ENCODE data around the gene GMCL1.

Gene GMCL1

GRCh38 chr2:69785358-69785757 lies 44.1 kb upstream of the GMCL1 start:
- Histone ChIP-seq H3K27me3 (ENCODE audit: insufficient read depth, poor library complexity, severe bottlenecking) (no peaks in the 10 kb centered on the region), H3K27ac (ENCODE audit: poor library complexity, severe bottlenecking) (no peak overlapping the region), H3K4me1 (ENCODE audit: insufficient read depth, poor library complexity, severe bottlenecking) (peaks cover 17% of the 10 kb centered on the region), H3K9me3 (ENCODE audit: severe bottlenecking) (no peaks in the 10 kb centered on the region), H3K36me3 (ENCODE audit: low read depth) (peaks cover 33% of the 10 kb centered on the region), H3K4me3 (ENCODE audit: severe bottlenecking) (no peak overlapping the region)
- DNase-seq (ENCODE audit: low spot score) (no peak), ATAC-seq (ENCODE audit: low read depth) (no peak)
- no peak for TF ChIP-seq CTCF (IDR thresholded peaks at IDR 0.05; ENCODE audit: poor library complexity, severe bottlenecking)

GRCh38 chr2:69786052-69786560 lies 43.4 kb upstream of the GMCL1 start:
- no peaks in the 10 kb centered on the region for H3K9me3 ChIP-seq (ENCODE audit: severe bottlenecking)
- H3K36me3 ChIP-seq (ENCODE audit: low read depth), result peaks cover 34% of the 10 kb centered on the region
- DNase-seq (ENCODE audit: low spot score), result no peak
- no peak for TF ChIP-seq CTCF (IDR thresholded peaks at IDR 0.05; ENCODE audit: poor library complexity, severe bottlenecking)
- H3K4me3 ChIP-seq (ENCODE audit: severe bottlenecking), result no peak overlapping the region
- H3K27me3 ChIP-seq (ENCODE audit: insufficient read depth, poor library complexity, severe bottlenecking), result no peaks in the 10 kb centered on the region
- no peak for ATAC-seq (ENCODE audit: low read depth)
- no peak overlapping the region for H3K27ac ChIP-seq (ENCODE audit: poor library complexity, severe bottlenecking)
- peaks cover 11% of the 10 kb centered on the region for H3K4me1 ChIP-seq (ENCODE audit: insufficient read depth, poor library complexity, severe bottlenecking)

GRCh38 chr2:69789175-69789721 lies 40.2 kb upstream of the GMCL1 start:
- Histone ChIP-seq H3K27ac (ENCODE audit: poor library complexity, severe bottlenecking) (no peak overlapping the region), H3K27me3 (ENCODE audit: insufficient read depth, poor library complexity, severe bottlenecking) (no peaks in the 10 kb centered on the region), H3K36me3 (ENCODE audit: low read depth) (peaks cover 28% of the 10 kb centered on the region), H3K4me1 (ENCODE audit: insufficient read depth, poor library complexity, severe bottlenecking) (no peaks in the 10 kb centered on the region), H3K9me3 (ENCODE audit: severe bottlenecking) (no peaks in the 10 kb centered on the region), H3K4me3 (ENCODE audit: severe bottlenecking) (no peak overlapping the region)
- ATAC-seq (ENCODE audit: low read depth), result no peak
- TF ChIP-seq CTCF (IDR thresholded peaks at IDR 0.05; ENCODE audit: poor library complexity, severe bottlenecking), result no peak
- no peak for DNase-seq (ENCODE audit: low spot score)

- no peak for DNase-seq (ENCODE audit: low spot score)
- H3K27ac ChIP-seq (ENCODE audit: poor library complexity, severe bottlenecking), result no peak overlapping the region
Measured at GRCh38 chr2:69789772-69790600, 39.5 kb upstream of the GMCL1 start.

More at GRCh38 chr2:69789772-69790600, 39.5 kb upstream of the GMCL1 start:
- Histone ChIP-seq H3K9me3 (ENCODE audit: severe bottlenecking) (no peaks in the 10 kb centered on the region), H3K27me3 (ENCODE audit: insufficient read depth, poor library complexity, severe bottlenecking) (no peaks in the 10 kb centered on the region), H3K4me1 (ENCODE audit: insufficient read depth, poor library complexity, severe bottlenecking) (no peaks in the 10 kb centered on the region), H3K36me3 (ENCODE audit: low read depth) (peaks cover 28% of the 10 kb centered on the region), H3K4me3 (ENCODE audit: severe bottlenecking) (no peak overlapping the region)
- no peak for TF ChIP-seq CTCF (IDR thresholded peaks at IDR 0.05; ENCODE audit: poor library complexity, severe bottlenecking)
- ATAC-seq (ENCODE audit: low read depth), result no peak
